Endometrium (tissue), 2 donors: ENCODE results near the gene CDH2.

Experiments
- FAIRE-seq: peaks from 2 replicates; lab custom pipeline; 2012; peaks lifted over from hg19 to GRCh38; lab: Jason Lieb, UNC
- donor health status: control.
- donor health status: control.

Gene CDH2

DNA sequence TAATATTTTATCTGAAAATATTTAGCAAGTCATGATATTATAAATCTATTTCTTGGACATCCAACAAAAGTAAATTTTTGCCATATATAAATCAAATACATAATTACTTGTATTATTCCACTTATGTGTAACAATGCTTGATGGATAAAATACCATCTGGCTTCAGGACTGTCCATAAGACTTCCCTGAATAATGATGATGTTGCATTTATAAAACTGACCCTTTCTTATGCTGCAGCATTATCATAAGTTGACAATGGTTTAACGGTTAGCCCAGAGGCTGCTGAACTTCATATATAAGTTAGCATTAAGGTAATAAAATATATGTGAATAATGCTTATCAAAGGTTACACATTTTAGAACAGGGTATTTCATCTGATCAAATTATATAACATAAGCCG, 95.4 kb downstream of the CDH2 start:
- no peak for FAIRE-seq

DNA sequence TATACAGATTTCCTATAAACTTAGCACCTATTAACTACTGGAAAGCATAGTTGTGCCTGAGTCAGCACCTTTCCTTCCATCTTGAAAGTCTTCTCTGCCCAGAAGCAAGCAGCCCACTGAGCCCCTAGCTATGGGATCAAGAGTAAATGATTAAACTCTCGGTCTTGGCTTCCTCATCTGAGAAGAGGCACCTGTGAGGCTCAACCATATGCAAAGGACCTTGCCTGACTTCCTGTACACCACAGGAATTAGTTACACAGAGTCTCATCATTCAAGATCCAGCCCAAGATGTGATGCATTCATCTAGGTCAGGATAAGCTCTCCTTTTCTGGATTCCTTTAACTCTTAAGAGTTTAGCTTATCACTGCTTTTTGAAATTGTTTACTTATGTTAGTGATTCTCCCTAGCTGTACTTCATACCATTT, 96.0 kb downstream of the CDH2 start:
- FAIRE-seq, result no peak

- no peak for FAIRE-seq
These were observed 97.0 kb downstream of the CDH2 start for GRCh38 chr18:28079883-28080282.

- no peak for FAIRE-seq
These were observed 98.1 kb downstream of the CDH2 start for GRCh38 chr18:28078849-28079248.

GRCh38 chr18:28078298-28078697, 98.6 kb downstream of the CDH2 start:
- FAIRE-seq, result no peak

GRCh38 chr18:28075501-28075900, 101.4 kb downstream of the CDH2 start:
- no peak for FAIRE-seq

GRCh38 chr18:28074076-28074475, 102.9 kb downstream of the CDH2 start:
- FAIRE-seq, result no peak

- FAIRE-seq, result no peak
These were observed 103.3 kb downstream of the CDH2 start for GRCh38 chr18:28073658-28074057.

- FAIRE-seq, result no peak
These were observed 105.7 kb downstream of the CDH2 start for GRCh38 chr18:28071199-28071598.

DNA sequence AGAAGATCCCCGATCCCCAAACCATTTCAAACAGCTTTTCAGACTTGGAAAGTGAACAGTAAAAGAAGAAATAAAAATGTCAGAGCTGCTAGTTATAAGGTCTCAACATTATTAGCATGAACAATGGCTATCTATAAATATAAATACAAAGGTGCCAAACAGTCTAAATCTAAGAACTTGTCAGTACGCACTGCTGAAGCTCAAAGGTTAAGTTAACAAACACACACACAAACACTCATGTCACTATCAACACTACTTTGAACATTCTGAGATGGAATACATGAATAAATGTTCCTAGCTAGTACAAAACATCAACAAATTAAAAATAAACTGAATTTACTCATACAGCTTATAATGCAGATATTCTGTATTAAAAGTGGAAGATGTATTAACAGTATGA, 108.7 kb downstream of the CDH2 start:
- no peak for FAIRE-seq

- FAIRE-seq, result no peak
These were observed 109.6 kb downstream of the CDH2 start for GRCh38 chr18:28067346-28067745.

DNA sequence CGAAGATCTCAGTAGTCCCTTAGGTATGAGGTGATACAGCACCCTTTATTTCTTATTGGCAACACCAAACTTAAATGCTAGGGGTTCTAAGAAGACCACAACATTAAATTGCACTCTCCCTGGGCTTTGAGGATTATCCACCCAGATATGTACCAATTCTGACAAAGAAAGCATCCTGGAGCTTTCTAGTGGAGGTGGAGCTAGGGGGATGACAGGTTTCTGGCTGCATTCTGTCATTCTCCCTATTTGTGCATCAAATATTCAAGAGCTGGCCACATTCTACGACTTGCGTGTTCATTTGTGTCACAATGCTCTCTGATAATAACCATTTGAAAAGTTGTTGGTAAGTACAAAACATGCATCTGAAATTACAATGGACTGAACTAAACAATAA, 111.1 kb downstream of the CDH2 start:
- no peak for FAIRE-seq

GRCh38 chr18:28065031-28065792, 111.7 kb downstream of the CDH2 start:
- no peak for FAIRE-seq

DNA sequence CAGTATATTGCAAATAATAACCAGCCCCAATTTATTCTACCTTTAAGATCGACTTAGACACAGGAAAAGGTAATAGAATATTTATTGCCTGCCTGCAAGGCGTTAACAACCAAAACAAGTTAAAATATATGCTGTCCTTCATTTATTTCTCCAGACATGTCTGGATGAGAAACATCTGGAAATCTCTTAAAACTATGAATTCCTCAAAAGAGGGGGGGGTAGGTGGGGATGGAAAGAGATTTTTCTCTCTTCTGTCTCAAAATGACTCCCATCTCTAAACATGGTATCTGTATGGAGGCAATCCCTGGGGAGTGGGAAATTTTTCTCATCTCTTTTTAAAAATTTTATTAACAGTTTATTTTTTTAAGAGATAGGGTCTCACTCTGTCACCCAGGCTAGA, 113.0 kb downstream of the CDH2 start:
- FAIRE-seq, result no peak

GRCh38 chr18:28063271-28063761, 113.6 kb downstream of the CDH2 start:
- FAIRE-seq, result no peak

DNA sequence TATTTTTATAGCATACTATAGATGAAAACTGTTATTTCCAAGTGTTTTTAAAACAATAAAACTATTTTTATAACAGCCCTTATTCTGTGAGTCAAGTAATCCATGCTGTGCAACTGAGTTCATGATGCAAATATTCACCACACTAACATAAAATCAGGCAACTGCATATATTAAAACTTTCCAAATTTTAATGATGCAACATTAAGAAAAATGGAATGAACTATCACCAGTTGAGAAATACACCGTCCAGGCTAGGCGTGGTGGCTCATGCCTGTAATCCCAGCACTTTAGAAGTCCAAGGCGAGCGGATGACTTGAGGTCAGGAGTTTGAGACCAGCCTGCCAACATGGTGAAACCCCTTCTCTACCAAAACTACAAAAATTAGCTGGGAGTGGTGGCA, 114.5 kb downstream of the CDH2 start:
- no peak for FAIRE-seq

DNA sequence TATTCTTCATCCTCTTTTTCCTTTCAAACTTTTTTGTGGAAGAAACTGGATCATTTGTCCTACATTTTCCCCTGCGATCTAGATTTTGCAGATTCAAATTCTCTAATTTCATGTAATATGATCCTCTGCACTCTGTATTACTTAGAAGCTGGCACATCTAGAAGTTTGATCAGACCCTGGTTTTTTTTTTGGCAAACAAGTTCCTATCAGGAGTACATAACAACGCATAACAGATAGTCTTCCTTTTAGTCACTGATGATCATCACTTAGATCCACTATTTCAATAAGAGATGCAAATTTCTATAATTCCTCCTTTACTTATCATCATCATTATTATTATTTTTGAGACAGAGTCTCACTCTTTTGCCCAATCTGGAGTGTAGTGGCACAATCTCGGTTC, 117.1 kb downstream of the CDH2 start:
- FAIRE-seq, result no peak

- FAIRE-seq, result no peak
These were observed 126.4 kb downstream of the CDH2 start for GRCh38 chr18:28050545-28050944.

DNA sequence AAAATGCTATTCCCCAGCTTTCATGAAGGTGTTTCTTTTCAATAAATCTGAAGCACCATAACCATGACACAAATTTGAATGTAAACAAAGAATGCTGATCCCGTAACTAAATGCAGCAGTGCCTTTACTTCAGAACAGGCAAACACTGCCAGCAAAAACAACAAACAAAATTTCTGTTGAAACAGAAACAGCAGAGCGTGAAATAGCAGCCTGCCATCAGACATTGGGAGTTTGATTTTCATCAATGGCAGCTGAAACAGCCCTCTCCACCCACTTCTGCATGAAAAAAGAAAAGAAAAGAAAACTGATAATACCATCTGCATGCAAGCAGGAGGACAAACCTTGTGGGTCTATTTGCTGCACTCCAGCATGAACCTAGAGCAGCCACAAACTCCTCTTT, 128.3 kb downstream of the CDH2 start:
- FAIRE-seq, result no peak

DNA sequence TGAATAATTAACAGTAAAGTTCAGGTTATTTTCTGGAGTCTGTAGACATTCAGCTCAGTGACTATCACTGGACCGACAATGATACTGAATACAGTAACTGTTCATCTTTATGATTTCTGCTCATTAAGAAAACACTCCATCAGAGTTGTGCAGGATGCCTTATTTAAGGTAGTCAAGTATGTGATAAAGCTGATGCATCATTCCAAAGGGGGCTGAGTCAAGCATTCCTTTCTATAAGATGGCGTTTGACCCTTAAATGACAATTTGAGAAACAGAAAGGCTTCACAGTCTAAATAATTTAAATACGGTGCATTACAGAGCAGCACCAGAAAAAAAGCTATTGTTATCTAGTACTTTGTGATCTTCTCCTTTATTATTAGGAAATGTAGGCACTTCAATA, 131.1 kb downstream of the CDH2 start:
- no peak for FAIRE-seq

GRCh38 chr18:28045176-28045810, 131.6 kb downstream of the CDH2 start:
- no peak for FAIRE-seq

- no peak for FAIRE-seq
These were observed 132.9 kb downstream of the CDH2 start for GRCh38 chr18:28044036-28044435.

GRCh38 chr18:28043631-28044030, 133.3 kb downstream of the CDH2 start:
- no peak for FAIRE-seq

DNA sequence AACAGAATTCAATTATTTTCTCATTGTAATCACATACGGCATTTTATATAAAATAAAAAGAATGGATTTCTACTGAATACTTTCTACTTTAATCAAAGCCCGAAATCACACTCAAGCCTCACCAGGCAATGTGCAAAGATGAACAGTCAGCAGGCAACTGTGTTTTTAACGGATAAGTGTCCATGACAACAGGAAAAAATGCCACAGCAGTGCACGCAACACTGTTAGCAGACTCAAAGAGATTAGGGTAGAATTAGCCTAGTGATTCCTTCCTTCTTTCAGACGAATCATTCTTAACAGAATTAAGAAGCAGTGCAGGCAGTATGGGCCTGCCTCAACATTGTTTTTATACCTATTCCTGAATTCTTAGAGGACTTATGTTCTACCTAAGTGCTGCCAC, 135.6 kb downstream of the CDH2 start:
- no peak for FAIRE-seq
